ENCODE results near the gene PRMT5.
"Not testable (repeated sequence)": the region's sequence is repeated elsewhere in the genome, so short reads cannot be mapped to it uniquely, and the experiment has no call there.

Gene PRMT5

GRCh38 chr14:22929961-22930364 lies 787 bp upstream of the PRMT5 start:
- DNase-seq, result no peak

- peak; percentile 60 for DNase-seq
These were observed 706 bp downstream of the PRMT5 start for GRCh38 chr14:22928237-22929103.

GRCh38 chr14:22926316-22926715 lies 2.9 kb downstream of the PRMT5 start:
- no peak for DNase-seq

GRCh38 chr14:22925513-22925912 lies 3.7 kb downstream of the PRMT5 start:
- no peak for DNase-seq

- DNase-seq, result no peak
These were observed 5.4 kb downstream of the PRMT5 start for GRCh38 chr14:22923746-22924145.

GRCh38 chr14:22922294-22922693 lies 6.9 kb downstream of the PRMT5 start:
- no peak for DNase-seq

GRCh38 chr14:22920697-22921096 lies 8.5 kb downstream of the PRMT5 start:
- no peak for DNase-seq

- DNase-seq, result no peak
These were observed 9.6 kb downstream of the PRMT5 start for GRCh38 chr14:22919601-22919921.

- DNase-seq, result peak; percentile 100
These were observed 10.2 kb downstream of the PRMT5 start, which contains the start of gene RBM23 for GRCh38 chr14:22918804-22919600. RBM23 (minus strand) TSS chr14:22919149.

GRCh38 chr14:22915886-22916521 lies 13.2 kb downstream of the PRMT5 start:
- DNase-seq, result no peak

GRCh38 chr14:22914836-22915235 lies 14.3 kb downstream of the PRMT5 start:
- not testable (repeated sequence) for DNase-seq

GRCh38 chr14:22910916-22911315 lies 18.3 kb downstream of the PRMT5 start:
- DNase-seq, result no peak

GRCh38 chr14:22908601-22909000 lies 20.6 kb downstream of the PRMT5 start:
- no peak for DNase-seq

GRCh38 chr14:22907429-22907828 lies 21.7 kb downstream of the PRMT5 start:
- no peak for DNase-seq

- no peak for DNase-seq
These were observed 23.1 kb downstream of the PRMT5 start for GRCh38 chr14:22906073-22906472.

GRCh38 chr14:22905627-22906026 lies 23.5 kb downstream of the PRMT5 start:
- no peak for DNase-seq

- DNase-seq, result no peak
These were observed 25.5 kb downstream of the PRMT5 start for GRCh38 chr14:22903742-22904087.

- DNase-seq, result no peak
These were observed 27.4 kb downstream of the PRMT5 start for GRCh38 chr14:22901799-22902198.

GRCh38 chr14:22900081-22900799 lies 28.9 kb downstream of the PRMT5 start:
- DNase-seq, result no peak

GRCh38 chr14:22898302-22899090 lies 30.7 kb downstream of the PRMT5 start:
- DNase-seq, result no peak

GRCh38 chr14:22897357-22897756 lies 31.8 kb downstream of the PRMT5 start:
- DNase-seq, result no peak

GRCh38 chr14:22896760-22897159 lies 32.4 kb downstream of the PRMT5 start:
- no peak for DNase-seq
